ENCODE results near the gene TSFM.
A peak's percentile ranks its signal among the peaks of the same experiment; 100 is the strongest.

Gene TSFM

GRCh38 chr12:57835366-57836288, 53.0 kb downstream of the TSFM start:
- DNase-seq (ENCODE audit: low spot score), result no peak

GRCh38 chr12:57836442-57837375, 54.1 kb downstream of the TSFM start:
- peak; percentile 52 for DNase-seq (ENCODE audit: low spot score)

DNA sequence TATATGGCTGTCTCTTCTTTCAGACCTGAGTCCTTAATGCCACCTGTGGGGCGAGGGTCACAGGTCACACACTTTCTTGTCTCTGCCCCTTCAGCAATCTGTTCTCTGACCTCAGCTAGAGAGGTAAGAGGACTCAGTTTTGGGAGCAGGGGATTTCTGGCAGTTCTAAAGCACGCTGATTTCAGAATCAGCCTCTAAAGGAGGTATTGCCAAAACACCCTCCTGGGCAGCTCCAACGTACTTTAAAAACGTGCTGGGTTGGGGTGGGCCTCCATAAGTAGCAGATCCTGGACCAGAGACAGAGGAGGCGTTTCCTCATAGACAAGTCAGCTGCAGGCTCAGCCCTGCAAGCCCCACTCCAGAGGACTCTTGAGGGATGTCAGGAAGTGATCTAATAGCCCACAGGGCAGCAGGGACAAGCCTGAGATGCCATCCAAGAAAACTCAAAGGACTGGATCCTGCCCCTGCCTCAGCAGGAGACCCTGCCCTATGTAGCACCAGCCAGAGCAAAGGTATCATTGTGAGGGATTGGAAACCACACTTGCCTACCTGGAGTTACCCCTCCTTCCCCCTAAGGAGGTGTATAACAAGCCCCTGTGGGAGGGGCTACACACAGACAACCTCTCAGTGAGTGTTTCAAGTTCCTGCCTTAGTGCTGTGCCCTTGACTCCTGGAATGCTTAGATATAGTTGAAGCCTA, 55.4 kb downstream of the TSFM start:
- DNase-seq (ENCODE audit: low spot score), result no peak

GRCh38 chr12:57838594-57839302, 56.2 kb downstream of the TSFM start:
- DNase-seq (ENCODE audit: low spot score), result peak; percentile 71

GRCh38 chr12:57839996-57840395, 57.4 kb downstream of the TSFM start:
- DNase-seq (ENCODE audit: low spot score), result no peak

DNA sequence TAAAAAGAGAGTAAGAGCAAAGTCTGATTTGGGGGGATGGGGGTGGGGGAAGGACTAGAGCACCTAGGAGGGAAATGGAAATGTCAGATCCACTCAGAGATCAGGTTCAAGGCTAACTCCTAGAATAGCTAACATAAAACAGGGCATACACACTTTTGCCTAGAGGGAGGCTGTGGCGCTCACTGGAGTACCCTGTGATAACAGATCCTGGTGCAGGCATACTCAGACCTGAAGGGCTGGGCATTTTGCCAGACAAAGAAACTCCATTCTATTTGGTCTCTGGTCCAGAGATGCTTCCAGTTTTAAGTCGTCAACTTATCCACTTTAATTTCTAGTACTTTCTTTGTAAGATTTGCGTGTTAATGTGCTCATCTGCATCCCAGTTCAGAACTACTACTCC, 58.1 kb downstream of the TSFM start:
- no peak for DNase-seq (ENCODE audit: low spot score)

- DNase-seq (ENCODE audit: low spot score), result no peak
Measured at GRCh38 chr12:57841445-57841844, 58.9 kb downstream of the TSFM start.

GRCh38 chr12:57842342-57843294, 60.0 kb downstream of the TSFM start:
- DNase-seq (ENCODE audit: low spot score), result peak; percentile 24

DNA sequence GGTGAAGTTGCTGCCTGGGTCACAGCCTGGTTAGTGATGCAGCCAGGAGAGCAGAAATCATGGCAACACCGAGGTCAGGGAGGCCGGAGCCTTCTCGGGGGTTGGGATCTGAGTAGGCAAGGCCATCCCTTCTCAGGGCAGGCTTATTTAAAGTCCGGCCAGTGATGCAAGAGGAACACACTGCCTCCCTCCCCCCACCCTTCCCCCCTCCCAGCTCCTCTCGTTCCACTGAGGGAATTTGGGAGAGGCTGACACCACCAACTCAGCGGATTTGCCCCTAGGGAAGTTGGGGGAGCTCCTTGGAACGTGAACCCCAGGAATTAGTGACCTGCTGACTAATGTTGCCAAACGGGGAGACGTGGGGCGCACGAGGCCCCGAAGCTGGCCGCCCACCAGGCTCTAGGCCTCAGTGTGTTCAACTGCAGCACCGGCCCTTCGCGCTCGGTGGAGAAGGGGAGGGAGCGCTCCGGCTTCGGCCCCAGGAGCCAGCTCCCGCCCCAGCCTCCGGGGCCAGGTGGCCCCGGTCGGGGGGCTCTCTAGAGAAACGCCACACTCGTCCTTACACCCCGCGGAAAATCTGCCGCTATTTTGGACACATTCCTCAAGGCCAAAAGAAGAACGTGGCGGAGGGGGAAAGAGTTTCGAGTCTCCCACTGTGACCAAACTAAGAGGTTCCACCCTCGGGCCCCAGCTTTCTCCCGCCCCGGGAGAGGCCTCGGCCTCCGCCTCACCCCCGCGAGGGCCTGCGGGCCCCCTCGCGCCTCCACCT, 62.3 kb downstream of the TSFM start:
- peak; percentile 31 for DNase-seq (ENCODE audit: low spot score)

DNA sequence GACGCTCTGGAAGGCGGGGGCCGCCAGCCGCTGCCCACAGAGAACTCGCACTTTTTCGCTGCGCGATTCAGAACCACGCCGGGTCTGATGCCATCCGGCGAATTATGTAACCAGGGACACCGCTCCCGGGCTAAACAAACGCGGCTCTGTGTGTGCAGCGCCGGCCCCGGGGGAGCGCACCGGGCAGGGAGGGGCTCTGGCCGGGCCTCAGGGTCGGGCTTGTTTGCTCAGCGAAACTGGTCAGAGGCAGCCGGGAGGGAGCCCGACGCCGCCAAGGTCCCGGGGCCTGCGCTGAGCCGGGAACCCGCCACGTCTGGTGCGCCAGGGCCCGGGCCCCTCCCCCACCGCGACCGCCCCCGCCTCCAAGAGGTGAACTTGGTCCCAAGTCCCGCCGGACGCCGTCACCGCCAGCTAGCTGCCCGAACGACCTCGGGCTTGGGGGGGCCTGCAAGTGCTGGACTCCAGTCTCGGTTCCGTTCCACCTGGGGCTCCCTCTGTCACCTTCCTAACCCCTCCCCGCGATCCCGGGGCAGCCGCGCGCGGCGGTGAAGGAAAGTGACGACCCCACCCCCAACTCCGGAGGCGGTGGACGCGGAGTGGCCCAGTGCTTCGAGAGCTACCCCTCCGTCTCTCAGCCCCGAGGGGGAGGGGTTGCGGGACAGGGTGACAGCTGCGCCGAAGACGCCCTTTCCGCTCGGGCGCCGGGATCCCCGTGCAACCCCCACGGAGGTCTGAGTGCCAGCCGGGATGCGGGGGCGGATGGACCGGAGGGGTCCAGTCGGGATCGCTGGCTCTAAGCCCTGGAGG, 63.1 kb downstream of the TSFM start:
- DNase-seq (ENCODE audit: low spot score), result peak; percentile 46

GRCh38 chr12:57846285-57846576, 63.6 kb downstream of the TSFM start:
- DNase-seq (ENCODE audit: low spot score), result no peak

- DNase-seq (ENCODE audit: low spot score), result peak; percentile 95
Measured at GRCh38 chr12:57846577-57847319, 64.2 kb downstream of the TSFM start, which contains the start of gene CTDSP2. CTDSP2 (minus strand) TSS chr12:57846729; CDS start chr12:57846435, 294 bp downstream.

Measured in activated CD4-positive, alpha-beta T cell treated with anti-CD3 and anti-CD28 coated beads, Interleukin-2, Interleukin-4, amounts not matched to agents 100 ng/mL and 50 ng/mL, durations not matched to agents 16 hours and 8 hours (primary cell).